Liver (tissue), 9 donors: ENCODE measurements around the gene PTHLH. TPM values are rescaled to one million over a fixed set of nuclear protein-coding genes. Genes with fewer than 3 reads are reported as not detected.
A peak's percentile ranks its signal among the peaks of the same experiment; 100 is the strongest.

Experiments
- DNase-seq: peaks from one replicate; pipeline ENCODE4 v3.0.0-alpha.2; 2017; ENCODE audit warnings: low spot score
- H3K27ac ChIP-seq, 2 donors: one replicate each; pipeline ENCODE4 v1.7.0; 2013; ENCODE audit warnings: inconsistent platforms in 2 of 2, low read length in 2 of 2, control low read depth in 1 of 2, low read depth in 1 of 2, mild to moderate bottlenecking in 1 of 2
- H3K27me3 ChIP-seq, 4 donors: one replicate each; pipeline versions ENCODE4 v1.6.1 to v1.7.0; 2013; ENCODE audit warnings: low read length in 3 of 4, inconsistent platforms in 1 of 4, mild to moderate bottlenecking in 1 of 4, moderate library complexity in 1 of 4; ENCODE audit not compliant: control insufficient read depth in 4 of 4, insufficient read depth in 4 of 4
- H3K36me3 ChIP-seq, 4 donors: one replicate each; pipeline versions ENCODE4 v1.6.1 to v1.7.0; 2013; ENCODE audit warnings: low read length in 3 of 4, mild to moderate bottlenecking in 3 of 4, low read depth in 1 of 4, moderate library complexity in 1 of 4; ENCODE audit not compliant: control insufficient read depth in 4 of 4, insufficient read depth in 3 of 4
- H3K4me1 ChIP-seq, 4 donors: one replicate each; pipeline versions ENCODE4 v1.6.1 to v1.7.0; 2013; ENCODE audit warnings: low read length in 3 of 4, mild to moderate bottlenecking in 3 of 4, moderate library complexity in 1 of 4; ENCODE audit not compliant: control insufficient read depth in 4 of 4, insufficient read depth in 4 of 4
- H3K4me3 ChIP-seq, 3 donors: one replicate each; pipeline versions ENCODE4 v1.6.1 to v1.7.0; 2013; ENCODE audit warnings: low read length in 3 of 3, control low read depth in 1 of 3, low read depth in 1 of 3, mild to moderate bottlenecking in 1 of 3
- H3K9ac ChIP-seq, 2 donors: one replicate each; pipeline ENCODE4 v1.7.0; 2013; ENCODE audit warnings: low read length in 2 of 2, mild to moderate bottlenecking in 2 of 2, moderate library complexity in 2 of 2, control low read depth in 1 of 2, low read depth in 1 of 2
- H3K9me3 ChIP-seq, 4 donors: one replicate each; pipeline versions ENCODE4 v1.6.1 to v1.7.0; 2013; ENCODE audit warnings: low read length in 3 of 4; ENCODE audit not compliant: control insufficient read depth in 4 of 4
- ATF3 ChIP-seq: IDR thresholded peaks from 2 replicates; pipeline ENCODE4 v1.6.1; 2016; ENCODE audit warnings: antibody characterized with exemption
- EGR1 ChIP-seq, 2 donors: IDR thresholded peaks; 2 replicates each; pipeline ENCODE4 v1.6.1; 2016 to 2018; ENCODE audit warnings: antibody characterized with exemption in 2 of 2, low read depth in 2 of 2
- GABPA ChIP-seq, 2 donors: IDR thresholded peaks in 1 of 2; conservative IDR thresholded peaks in 1 of 2; 2 replicates each; pipeline ENCODE4 v1.6.1; 2016; ENCODE audit warnings: antibody characterized with exemption in 2 of 2, mild to moderate bottlenecking in 1 of 2, moderate library complexity in 1 of 2
- HNF4A ChIP-seq, 2 donors: conservative IDR thresholded peaks; 2 replicates each; pipeline ENCODE4 v1.6.1; 2016; ENCODE audit warnings: antibody characterized with exemption in 2 of 2, mild to moderate bottlenecking in 2 of 2
- RAD21 ChIP-seq, 2 donors: IDR thresholded peaks; 2 replicates each; pipeline ENCODE4 v1.6.1; 2016; ENCODE audit warnings: antibody characterized with exemption in 2 of 2, mild to moderate bottlenecking in 2 of 2
- REST ChIP-seq: IDR thresholded peaks from 2 replicates; pipeline ENCODE4 v1.6.1; 2016; ENCODE audit warnings: antibody characterized with exemption, mild to moderate bottlenecking
- RXRA ChIP-seq, 2 donors: IDR thresholded peaks; 2 replicates each; pipeline ENCODE4 v1.6.1; 2017 to 2018; ENCODE audit warnings: antibody characterized with exemption in 2 of 2, mild to moderate bottlenecking in 1 of 2
- YY1 ChIP-seq: IDR thresholded peaks from 2 replicates; pipeline ENCODE4 v1.6.1; 2016; ENCODE audit warnings: antibody characterized with exemption, mild to moderate bottlenecking
- WGBS: extraction: QIAGEN DNeasy Blood & Tissue Kit; methylation state at CpG from one replicate; pipeline ENCODE4 v1.1.7; 2013; 5-methylcytosine and 5-hydroxymethylcytosine counted together
- polyA plus RNA-seq, 2 donors: library from polyadenylated mRNA; stranded (reverse) in 1 of 2; unstranded in 1 of 2; fragments of 200-250 nt in 1 of 2; fragments of >200 nt in 1 of 2; fragmentation: Nextera tagmentation in 1 of 2; extraction: Ambion mirVana in 1 of 2; gene quantifications; one replicate each; pipeline versions ENCODE4 v1.2.1 to v1.2.3, GENCODE V29; 2013 to 2015
- total RNA-seq, 2 donors: library from RNA; depleted of rRNA; stranded (reverse); fragments of >200 nt; gene quantifications; one replicate each; pipeline ENCODE4 v1.2.3, GENCODE V29; 2014
- donor health status: healthy.
- donor health status: healthy.
- donor health status: healthy.
- donor health status: healthy.
- donor health status: healthy.

PTHLH gene
- total and polyA plus RNA-seq, 4 donors, result not detected

GRCh38 chr12:27970401-27971120, 2.0 kb downstream of the PTHLH start:
- H3K9ac ChIP-seq, result no peak overlapping the region

GRCh38 chr12:27969624-27970400, 2.7 kb downstream of the PTHLH start:
- Histone ChIP-seq H3K27me3 (peaks cover 3 to 32% (median 13%) of the 10 kb centered on the region in 4 donors), H3K27ac (no peak overlapping the region)
- WGBS, result under 1% methylated on average over 55 of the region's 55 CpGs

More at GRCh38 chr12:27970401-27971120, 2.0 kb downstream of the PTHLH start:
- Histone ChIP-seq H3K36me3 (no peaks in the 10 kb centered on the region), H3K27me3 (peaks cover 5 to 32% (median 16%) of the 10 kb centered on the region in 4 donors), H3K4me1 (peaks cover 13 to 39% (median 27%) of the 10 kb centered on the region in 4 donors), H3K4me3 (peak overlapping the region in 2 of 3 donors; percentile 22 to 62), H3K9me3 (peaks cover 0 to 3% (median 0%) of the 10 kb centered on the region in 4 donors), H3K27ac (no peak overlapping the region)
- 3% methylated on average over 69 of the region's 69 CpGs for WGBS
- DNase-seq, result no peak
- TF ChIP-seq ATF3, result no peak
- TF ChIP-seq EGR1 (IDR thresholded peaks at IDR 0.05; ENCODE audit: low read depth in 2 of 2), result no peak
- TF ChIP-seq GABPA (IDR thresholded peaks at IDR 0.05 in 1 of 2, conservative IDR thresholded peaks at IDR 0.05 in 1 of 2), result no peak
- TF ChIP-seq YY1, result no peak
- no peak for TF ChIP-seq RXRA (IDR thresholded peaks at IDR 0.05)
- no peak for TF ChIP-seq HNF4A (conservative IDR thresholded peaks at IDR 0.05)

More at GRCh38 chr12:27969624-27970400, 2.7 kb downstream of the PTHLH start:
- peaks cover 0 to 3% (median 0%) of the 10 kb centered on the region in 4 donors for H3K9me3 ChIP-seq
- H3K9ac ChIP-seq, result no peak overlapping the region
- H3K4me3 ChIP-seq, result peak overlapping the region in 2 of 3 donors; percentile 2 to 62
- peak; percentile 39 for DNase-seq
- H3K4me1 ChIP-seq, result peaks cover 6 to 31% (median 20%) of the 10 kb centered on the region in 4 donors
- H3K36me3 ChIP-seq, result no peaks in the 10 kb centered on the region
- no peak for TF ChIP-seq REST
- TF ChIP-seq RAD21 (IDR thresholded peaks at IDR 0.05), result peak in 1 of 2 donors; percentile 15
- TF ChIP-seq YY1, result no peak
